RPMI7951 (cell line): Measurements from ENCODE around the gene TSC22D2. TPM values are rescaled to one million over a fixed set of nuclear protein-coding genes. Genes with fewer than 3 reads are reported as not detected.

ENCODE experiments used
- DNase-seq: peaks from one replicate; pipeline ENCODE4 v3.0.0-alpha.2; 2012; ENCODE audit warnings: low read depth
- total RNA-seq: library from RNA; depleted of rRNA; stranded (reverse); fragments of >200 nt; shearing (Covaris generic); gene quantifications from 2 replicates; pipeline ENCODE4 v1.2.3, GENCODE V29; 2014; rRNA removed

The TSC22D2 gene
- 6.2 and 8.9 TPM in 2 replicates for total RNA-seq

DNA sequence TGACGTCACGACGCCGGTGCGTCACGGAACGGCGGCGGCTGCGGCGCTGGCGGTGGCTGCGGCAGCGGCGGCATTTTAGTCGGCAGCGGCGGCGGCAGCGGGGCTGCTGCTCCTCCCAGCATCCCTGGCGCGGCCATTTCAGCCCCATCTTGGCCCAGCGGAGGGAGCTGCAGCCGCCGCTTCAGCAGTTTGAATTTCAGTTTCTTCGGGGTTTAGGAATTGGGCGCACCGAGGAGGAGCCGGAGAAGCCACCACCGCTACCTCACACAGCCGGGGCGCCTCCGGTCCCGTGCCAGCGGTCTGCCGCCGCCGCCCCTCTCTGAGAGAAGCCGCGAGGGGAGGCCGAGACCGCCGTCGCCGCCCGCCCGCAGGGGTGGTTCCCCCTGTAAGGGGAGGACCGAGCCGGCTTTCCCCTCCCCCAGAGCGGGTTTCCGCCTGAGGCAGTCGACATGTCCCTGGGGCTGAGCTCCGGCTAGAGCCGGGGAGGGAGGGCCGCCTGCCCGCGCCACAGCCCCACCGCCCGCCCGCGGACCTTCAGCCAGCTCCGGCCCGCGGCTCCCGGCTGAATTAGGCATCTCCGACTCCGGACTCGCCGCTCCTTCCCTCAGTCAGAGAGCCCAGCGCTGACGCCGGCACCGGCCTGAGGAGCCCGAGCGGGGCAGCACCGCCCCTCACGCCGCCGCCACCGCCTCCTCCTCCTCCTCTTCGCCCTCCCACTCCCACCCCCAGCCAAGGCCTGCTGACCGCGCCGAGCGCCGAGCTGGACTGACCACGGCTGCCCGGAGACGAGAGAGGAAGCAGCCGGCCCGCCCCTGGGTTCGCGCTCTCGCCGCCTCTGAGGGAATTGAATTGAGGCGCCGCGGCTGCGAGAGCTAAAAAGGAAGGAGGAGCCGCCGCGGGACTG lies at the start of gene TSC22D2:
TSC22D2 (plus strand) TSS at position 78 of the 904 bp plus-strand sequence. CDS start 1,053 bp downstream, outside the sequence.
- DNase-seq = peak; percentile 93

DNA sequence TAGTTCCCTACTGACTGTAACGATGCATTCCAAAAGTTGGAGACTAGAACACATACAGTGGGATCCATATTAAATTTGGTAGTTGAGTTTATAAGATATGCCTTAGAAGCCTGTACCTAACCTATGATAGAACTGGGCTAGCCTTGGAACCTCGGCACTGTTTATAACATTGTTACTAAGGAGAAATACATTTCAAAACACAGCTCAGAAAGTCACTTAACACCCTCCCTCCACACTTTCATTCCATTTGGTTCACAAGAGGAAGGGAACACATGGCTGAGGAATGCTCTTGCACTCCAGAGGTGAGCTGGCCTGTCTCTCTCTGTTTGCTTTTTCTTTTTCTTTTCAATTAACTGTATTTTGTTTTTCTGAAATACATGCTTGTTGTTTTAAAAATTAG lies 48.7 kb upstream of the TSC22D2 start:
- DNase-seq = no peak

DNA sequence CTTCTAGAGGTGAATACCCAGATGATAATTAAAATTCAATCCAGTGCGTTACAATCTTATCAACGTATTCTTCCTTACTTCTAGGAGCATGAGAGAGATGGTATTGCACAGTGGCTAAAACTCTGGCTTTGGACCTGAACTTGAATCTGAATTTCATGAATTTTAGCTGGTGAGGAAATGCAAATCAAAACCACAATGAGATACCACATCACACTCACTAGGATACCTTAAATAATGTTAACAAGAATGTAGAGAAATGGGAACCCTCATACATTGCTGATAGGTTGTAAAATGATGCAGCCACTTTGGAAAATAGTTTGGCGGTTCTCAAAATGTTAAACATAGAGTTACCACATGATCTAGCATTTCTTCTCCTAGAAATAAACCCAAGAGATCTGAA lies 47.1 kb upstream of the TSC22D2 start:
- no peak for DNase-seq

DNA sequence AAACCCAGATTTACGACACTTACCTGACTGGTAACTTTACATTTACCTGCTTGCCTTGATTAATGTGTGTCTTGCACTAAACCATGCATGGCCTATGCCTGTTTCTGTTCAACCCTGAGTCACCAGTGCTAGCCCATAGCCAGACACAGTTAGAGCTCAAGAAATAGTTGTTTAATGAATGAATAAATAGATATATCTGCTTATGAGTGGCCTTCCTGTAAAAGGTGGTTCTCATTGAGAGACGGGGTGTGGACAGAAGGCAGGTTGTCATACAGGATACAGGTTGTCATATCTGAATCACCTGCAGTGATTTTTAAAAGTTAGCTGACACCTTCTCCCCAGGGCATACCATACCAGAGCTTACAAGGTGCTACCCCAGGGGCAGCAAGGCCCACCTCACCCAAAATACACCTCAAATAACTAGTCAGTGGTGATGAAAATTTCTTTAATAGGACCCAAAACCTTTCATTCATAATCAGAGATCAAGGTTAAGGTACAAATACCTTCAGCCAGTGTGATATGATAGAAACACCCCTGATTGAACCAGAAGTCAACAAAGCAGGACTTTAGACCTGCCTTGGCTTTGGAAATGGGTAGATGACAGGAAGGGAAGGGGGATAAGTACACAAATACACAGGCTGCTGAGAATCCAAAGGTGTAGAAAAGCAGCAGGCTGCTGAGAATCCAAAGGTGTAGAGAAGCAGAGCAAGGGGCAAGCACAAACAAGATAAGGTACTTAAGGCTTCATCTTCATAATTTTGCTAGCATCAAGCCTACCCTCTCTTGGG lies 45.4 kb upstream of the TSC22D2 start:
- no peak for DNase-seq

GRCh38 chr3:150363420-150363819 lies 44.7 kb upstream of the TSC22D2 start:
- DNase-seq = no peak

- DNase-seq = peak; percentile 96
Measured at GRCh38 chr3:150365132-150365604, 42.9 kb upstream of the TSC22D2 start.

GRCh38 chr3:150367757-150368156 lies 40.3 kb upstream of the TSC22D2 start:
- no peak for DNase-seq

- DNase-seq = peak; percentile 97
Measured at GRCh38 chr3:150370122-150370602, 37.9 kb upstream of the TSC22D2 start.

DNA sequence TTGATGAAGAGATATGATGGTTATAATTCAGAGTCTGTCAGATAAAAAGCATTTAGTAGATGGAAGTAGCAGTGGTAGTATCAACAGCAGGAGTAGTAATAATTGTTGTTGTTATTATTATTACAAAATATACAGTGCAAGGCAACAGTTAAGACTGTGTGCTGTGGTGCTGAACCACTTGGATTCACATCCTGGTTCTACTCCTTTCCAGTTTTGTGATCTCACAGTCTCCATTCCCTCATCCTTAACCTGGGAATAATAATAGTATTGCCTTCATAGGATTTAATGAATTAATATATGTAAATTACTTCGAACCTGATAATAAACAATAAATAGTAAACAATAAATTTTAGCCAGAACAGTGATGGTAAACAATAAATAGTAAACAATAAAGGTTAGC lies 37.1 kb upstream of the TSC22D2 start:
- no peak for DNase-seq

- peak; percentile 98 for DNase-seq
Measured at GRCh38 chr3:150371741-150372254, 36.3 kb upstream of the TSC22D2 start.

DNA sequence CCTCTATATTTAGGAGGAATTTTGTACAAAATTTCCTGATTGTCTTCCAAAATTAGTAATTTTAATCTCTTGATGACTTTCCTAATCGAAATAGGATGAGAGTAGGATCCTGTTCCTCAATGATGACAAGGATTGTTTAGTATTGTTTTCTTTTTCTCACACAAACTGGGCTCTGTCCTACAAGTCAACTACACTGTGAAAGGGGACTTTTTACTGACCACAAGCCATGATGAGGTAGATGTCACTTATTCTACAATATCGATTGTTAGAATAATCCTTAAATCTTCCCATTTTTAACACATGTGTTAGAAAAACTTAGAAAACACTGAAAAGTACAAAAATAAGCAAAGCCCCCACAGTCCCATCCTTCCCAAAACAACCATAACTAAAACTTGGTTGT lies 35.8 kb upstream of the TSC22D2 start:
- DNase-seq = no peak

DNA sequence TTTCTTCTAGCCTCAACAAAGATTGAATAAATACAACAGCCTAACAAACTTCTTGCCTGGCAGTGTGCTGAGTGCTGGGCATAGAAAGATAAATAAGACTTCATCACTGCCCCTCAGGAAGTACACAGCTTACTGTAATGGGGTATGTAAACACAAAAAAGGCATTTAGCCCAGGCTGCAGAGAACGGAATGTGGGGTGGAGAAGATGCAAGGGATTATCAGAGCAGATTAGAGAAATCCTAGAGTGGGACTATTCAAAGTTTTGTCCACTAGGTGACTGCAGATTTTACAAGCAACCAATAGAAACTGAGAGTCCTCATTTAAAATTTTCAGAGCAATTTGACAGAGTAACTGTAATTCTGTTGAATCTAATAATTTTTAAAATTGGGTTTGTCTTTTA lies 35.4 kb upstream of the TSC22D2 start:
- DNase-seq = peak; percentile 66

- no peak for DNase-seq
Measured at GRCh38 chr3:150373234-150373875, 34.7 kb upstream of the TSC22D2 start.

DNA sequence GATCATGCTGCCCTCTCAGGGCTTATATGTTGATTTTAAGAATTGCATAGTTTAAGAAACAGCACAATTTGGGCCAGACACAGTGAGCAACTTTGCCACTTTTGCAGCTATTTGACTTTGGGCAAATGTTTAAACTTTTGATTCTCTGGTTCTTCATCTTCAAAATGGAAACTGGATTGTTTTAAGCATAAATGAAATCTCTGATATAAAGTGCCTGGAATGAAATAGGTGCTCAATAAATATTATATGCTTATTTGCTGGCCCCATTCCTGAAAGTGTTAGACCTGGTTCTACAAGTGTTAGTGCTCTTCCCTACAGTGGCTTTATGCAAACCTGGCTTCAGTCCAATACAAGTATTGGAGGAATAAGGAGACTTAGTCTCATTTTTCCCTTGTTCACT lies 33.1 kb upstream of the TSC22D2 start:
- DNase-seq = no peak

GRCh38 chr3:150376001-150376848 lies 31.9 kb upstream of the TSC22D2 start:
- DNase-seq = no peak

DNA sequence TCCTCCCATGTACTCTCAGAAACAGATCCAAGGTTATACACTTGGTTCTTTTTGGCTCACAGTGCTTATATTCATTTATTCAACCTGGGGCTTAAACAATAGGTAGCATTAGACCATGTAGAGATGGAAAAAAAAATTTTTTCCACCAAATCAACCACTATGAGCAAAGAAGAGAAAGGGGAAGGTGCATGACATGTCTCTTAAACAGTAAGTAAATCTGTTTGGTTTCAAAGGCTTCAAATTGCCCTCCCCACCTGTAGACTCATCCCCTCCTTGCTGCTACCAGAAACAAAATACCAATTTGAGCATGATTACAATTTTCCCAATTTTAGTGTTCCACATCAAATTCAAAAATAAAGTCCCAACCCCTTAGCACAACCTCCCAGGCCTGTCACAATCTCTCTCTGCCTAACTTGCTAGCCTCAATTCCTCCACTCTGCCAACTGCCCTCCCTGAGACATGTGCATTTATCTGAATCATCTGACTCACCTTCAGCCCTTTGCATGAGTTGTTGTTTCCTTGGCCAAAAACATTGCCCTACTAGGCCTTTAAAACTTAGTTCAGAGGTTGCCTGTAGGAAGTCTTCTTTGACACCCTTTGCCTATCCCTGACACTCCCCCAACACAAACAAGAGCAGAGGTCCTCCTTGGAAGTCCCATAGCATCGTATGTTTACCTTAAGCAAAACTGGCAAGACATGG lies 30.3 kb upstream of the TSC22D2 start:
- DNase-seq = no peak

DNA sequence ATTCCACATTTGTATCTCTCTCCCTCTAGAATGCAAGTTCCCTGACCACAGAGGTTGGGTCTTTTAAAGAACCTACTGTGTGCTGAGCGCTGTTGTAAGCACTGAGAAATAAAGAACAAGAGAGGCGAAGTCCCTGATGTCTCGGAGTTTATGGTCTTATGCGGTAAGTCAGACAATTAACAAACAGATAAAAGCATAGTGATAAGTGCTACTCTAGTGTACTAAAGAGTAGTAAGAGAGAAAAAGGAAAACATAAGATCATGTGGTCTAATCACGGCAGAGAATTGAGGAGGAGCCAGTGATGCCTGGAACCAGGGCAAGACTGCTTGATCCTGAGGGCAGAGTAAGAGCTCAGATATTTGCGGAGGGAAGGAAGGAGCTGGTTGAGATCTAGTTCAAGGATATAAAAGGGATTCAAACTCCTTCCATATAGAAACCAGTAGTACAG lies 29.8 kb upstream of the TSC22D2 start:
- DNase-seq = no peak

- DNase-seq = no peak
Measured at GRCh38 chr3:150379469-150379868, 28.6 kb upstream of the TSC22D2 start.

GRCh38 chr3:150384296-150385212 lies 23.5 kb upstream of the TSC22D2 start:
- DNase-seq = peak; percentile 89
